ENCODE measurements around the gene TSSK1B. TPM values are rescaled to one million over a fixed set of nuclear protein-coding genes. Genes with fewer than 3 reads are reported as not detected.

Gene TSSK1B
- total and polyA plus RNA-seq, 7 donors, result not detected

DNA sequence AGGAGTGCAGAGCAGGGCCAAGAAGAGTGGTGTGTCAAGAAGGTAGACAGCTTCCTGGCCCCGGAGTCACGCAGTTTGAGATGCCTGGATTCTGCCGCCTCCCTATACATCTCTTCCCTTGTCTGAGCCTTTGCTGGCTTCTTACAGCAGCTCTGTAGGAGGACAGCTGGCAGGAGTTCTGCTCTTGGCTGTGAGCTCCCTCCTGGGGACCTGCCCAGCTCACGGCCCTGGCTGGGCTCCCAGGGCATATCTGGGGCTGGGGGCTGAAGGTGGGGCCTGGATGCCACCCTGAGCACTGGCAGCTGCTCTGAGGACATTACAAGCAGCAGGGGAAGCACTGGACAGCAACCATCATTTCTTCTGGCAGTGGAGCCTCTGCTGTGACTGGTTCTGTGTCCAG, 786 bp upstream of the TSSK1B start:
- ATAC-seq (no peak), DNase-seq (no peak)
- Histone ChIP-seq H3K27me3 (ENCODE audit: insufficient read depth in 3 of 3, low read length in 2 of 3) (no peaks in the 10 kb centered on the region), H3K27ac (no peak overlapping the region), H3K36me3 (ENCODE audit: insufficient read depth in 1 of 2, low read depth in 1 of 2) (no peaks in the 10 kb centered on the region), H3K4me3 (no peak overlapping the region), H3K4me1 (no peaks in the 10 kb centered on the region), H3K9me3 (no peaks in the 10 kb centered on the region)
- TF ChIP-seq, protein P1, sequence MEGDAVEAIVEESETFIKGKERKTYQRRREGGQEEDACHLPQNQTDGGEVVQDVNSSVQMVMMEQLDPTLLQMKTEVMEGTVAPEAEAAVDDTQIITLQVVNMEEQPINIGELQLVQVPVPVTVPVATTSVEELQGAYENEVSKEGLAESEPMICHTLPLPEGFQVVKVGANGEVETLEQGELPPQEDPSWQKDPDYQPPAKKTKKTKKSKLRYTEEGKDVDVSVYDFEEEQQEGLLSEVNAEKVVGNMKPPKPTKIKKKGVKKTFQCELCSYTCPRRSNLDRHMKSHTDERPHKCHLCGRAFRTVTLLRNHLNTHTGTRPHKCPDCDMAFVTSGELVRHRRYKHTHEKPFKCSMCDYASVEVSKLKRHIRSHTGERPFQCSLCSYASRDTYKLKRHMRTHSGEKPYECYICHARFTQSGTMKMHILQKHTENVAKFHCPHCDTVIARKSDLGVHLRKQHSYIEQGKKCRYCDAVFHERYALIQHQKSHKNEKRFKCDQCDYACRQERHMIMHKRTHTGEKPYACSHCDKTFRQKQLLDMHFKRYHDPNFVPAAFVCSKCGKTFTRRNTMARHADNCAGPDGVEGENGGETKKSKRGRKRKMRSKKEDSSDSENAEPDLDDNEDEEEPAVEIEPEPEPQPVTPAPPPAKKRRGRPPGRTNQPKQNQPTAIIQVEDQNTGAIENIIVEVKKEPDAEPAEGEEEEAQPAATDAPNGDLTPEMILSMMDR (IDR thresholded peaks at IDR 0.05), result no peak
- WGBS, 3 donors, result 58 to 64% (median 64%) methylated on average over 4 of the region's 4 CpGs
- intact Hi-C loops (cut with DNase I), result no loop called here

DNA sequence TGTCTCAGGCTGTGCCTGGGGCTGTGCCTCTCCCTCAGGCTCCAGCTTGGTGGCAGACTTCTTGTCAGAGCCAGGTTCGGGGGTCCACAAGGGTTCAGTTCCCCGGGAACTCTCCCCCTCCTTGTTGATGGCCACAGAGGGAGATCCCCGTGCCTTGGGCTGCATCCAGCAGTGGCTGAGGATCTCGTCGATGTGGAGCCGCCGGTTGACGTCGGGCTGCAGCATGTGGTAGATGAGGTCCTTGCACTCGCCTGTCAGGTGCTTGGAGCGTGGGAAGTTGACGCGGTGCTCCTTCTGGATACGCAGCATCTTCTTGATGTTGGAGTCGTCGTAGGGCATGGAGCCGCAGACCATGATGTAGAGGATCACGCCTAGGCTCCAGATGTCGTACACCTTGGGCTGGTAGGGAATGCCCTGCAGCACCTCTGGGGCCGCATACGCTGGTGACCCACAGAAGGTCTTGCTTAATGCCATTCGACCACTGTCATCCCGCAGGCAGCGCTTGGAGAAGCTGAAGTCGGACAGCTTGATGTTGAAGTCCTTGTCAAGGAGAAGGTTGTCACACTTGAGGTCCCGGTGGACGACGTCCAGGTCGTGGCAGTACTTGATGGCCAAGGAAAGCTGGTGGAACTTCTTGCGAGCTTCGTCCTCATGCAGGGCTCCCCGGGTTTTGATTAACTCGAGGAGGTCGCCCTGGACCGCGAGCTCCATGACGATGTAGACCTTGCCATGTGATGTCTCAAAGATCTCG, 752 bp downstream of the TSSK1B start:
- no peak for DNase-seq
- TF ChIP-seq, protein P1 (IDR thresholded peaks at IDR 0.05), result no peak
- intact Hi-C loops (cut with DNase I), result no loop called here
- H3K36me3 ChIP-seq (ENCODE audit: insufficient read depth in 1 of 2, low read depth in 1 of 2), result no peaks in the 10 kb centered on the region
- no peaks in the 10 kb centered on the region for H3K4me1 ChIP-seq
- no peak for ATAC-seq
- H3K4me3 ChIP-seq, result no peak overlapping the region
- H3K9me3 ChIP-seq, result no peaks in the 10 kb centered on the region
- H3K27me3 ChIP-seq (ENCODE audit: insufficient read depth in 3 of 3, low read length in 2 of 3), result no peaks in the 10 kb centered on the region
- no peak overlapping the region for H3K27ac ChIP-seq
- 96 to 97% (median 97%) methylated on average over 38 of the region's 38 CpGs for WGBS, 3 donors

DNA sequence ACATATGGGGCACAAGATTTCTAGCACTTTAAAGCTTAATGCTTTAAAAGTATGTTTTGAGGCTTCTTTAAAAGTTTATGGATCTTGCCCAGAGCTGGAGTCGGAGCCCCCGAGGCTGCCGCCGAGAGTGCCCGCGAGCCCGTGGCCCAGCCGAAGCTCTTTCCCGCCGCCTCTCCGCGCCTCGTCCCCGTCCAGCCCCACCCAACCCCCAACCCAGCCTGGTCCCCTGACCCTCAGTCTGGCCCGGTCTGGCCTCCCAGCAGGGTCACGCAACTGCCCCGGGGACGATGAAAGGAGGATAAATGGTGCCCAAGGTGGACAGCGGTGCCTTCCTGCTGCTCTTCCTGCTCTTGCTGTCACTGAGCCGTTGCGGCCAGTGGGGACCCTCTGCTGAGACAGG, 1.7 kb downstream of the TSSK1B start:
- Histone ChIP-seq H3K36me3 (ENCODE audit: insufficient read depth in 1 of 2, low read depth in 1 of 2) (no peaks in the 10 kb centered on the region), H3K27ac (no peak overlapping the region), H3K4me1 (no peaks in the 10 kb centered on the region), H3K9me3 (no peaks in the 10 kb centered on the region), H3K27me3 (ENCODE audit: insufficient read depth in 3 of 3, low read length in 2 of 3) (no peaks in the 10 kb centered on the region), H3K4me3 (no peak overlapping the region)
- 88 to 94% (median 91%) methylated on average over 21 of the region's 21 CpGs for WGBS, 3 donors
- intact Hi-C loops (cut with DNase I), result no loop called here
- ATAC-seq (no peak), DNase-seq (no peak)
- TF ChIP-seq, protein P1 (IDR thresholded peaks at IDR 0.05), result no peak

DNA sequence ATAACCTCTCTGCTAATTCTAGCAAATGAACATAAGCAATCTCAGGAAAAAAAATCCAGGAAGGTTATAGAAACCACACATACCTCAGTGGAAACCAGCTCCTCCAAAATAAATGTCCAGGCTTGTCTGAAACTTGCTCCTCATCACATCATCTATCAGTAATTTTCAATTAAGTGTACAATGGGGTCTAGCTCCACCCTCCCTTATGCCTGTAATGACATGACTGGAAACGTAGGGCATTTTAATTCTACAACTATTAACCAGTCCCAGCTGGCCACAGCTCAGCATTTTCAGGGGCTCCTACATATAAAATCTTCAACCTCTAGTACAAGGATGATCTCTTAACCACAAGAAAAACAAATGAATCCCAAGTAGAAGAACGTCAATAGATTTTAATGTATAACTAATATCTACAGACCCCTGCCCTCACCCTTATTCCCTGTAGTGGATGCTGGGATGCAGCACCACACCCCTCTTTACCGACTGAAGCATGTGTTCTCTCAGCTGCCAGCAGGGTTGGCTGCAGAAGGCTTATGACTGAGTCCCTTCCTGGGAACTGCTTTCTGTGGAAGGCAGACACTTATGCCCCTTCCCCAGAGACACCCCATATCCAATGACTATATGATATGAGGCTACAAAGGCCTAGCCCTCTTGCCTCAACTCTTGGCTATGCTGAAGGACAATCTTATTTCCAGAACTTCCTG, 6.8 kb downstream of the TSSK1B start:
- DNase-seq (no peak), ATAC-seq (no peak)
- intact Hi-C loops (cut with DNase I), result no loop called here
- Histone ChIP-seq H3K9me3 (no peaks in the 10 kb centered on the region), H3K27me3 (ENCODE audit: insufficient read depth in 3 of 3, low read length in 2 of 3) (no peaks in the 10 kb centered on the region), H3K27ac (no peak overlapping the region), H3K4me3 (no peak overlapping the region), H3K4me1 (no peaks in the 10 kb centered on the region), H3K36me3 (ENCODE audit: insufficient read depth in 1 of 2, low read depth in 1 of 2) (no peaks in the 10 kb centered on the region)
- WGBS, 3 donors, result 58 to 67% (median 63%) methylated on average over 3 of the region's 3 CpGs
- TF ChIP-seq, protein P1 (IDR thresholded peaks at IDR 0.05), result no peak

All from psoas muscle (tissue), 8 donors.